ENCODE measurements around the gene KCP. TPM values are rescaled to one million over a fixed set of nuclear protein-coding genes. Genes with fewer than 3 reads are reported as not detected.

KCP gene
- total RNA-seq, 1 experiment from 2014 or later, result 5.3 TPM

DNA sequence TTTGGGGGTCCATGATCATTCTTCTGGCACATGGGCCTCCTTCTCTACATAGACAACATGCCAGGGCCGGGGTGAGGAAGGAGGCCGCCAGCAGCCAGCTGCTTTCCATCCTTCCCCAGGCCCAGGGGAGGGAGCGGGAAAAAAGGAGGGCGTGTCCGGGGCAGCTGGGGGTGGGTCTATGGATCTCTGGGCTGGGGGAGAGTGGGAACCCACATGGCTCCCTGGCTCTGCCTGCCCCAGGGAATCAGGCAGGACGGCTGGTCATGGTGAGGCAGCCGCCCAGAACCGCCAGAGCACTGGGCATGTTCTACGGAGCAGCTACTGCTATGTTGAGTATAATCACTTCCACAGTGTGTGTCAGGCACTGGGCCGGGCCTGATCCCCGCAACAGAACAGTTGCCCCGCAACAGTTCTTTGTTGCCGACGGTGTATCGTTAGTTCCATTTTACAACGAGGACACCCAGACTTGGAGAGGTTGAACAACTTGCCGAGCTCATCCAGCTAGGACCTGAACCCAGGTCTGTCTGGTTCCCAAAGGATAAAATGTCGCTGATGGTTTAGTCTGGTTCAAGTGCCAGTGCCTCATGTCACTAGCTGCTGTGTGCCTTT is 20.8 kb upstream of the KCP start:
- Histone ChIP-seq H2BK15ac (ENCODE audit: low read depth, low read length) (no peak overlapping the region), H3K79me2 (ENCODE audit: insufficient read depth, low read length) (no peaks in the 10 kb centered on the region), H3T11ph (ENCODE audit: low read length) (no peak overlapping the region), H3K18ac (ENCODE audit: insufficient read length, low read depth, low read length) (no peak overlapping the region), H2BK12ac (ENCODE audit: insufficient read length, low read depth, low read length) (no peak overlapping the region), H2AK5ac (ENCODE audit: insufficient read length, low read length) (no peak overlapping the region), H3K23ac (ENCODE audit: insufficient read length, low read depth, low read length) (no peak overlapping the region), H3K4me1 (ENCODE audit: insufficient read depth, low read length) (no peaks in the 10 kb centered on the region), H3K23me2 (ENCODE audit: insufficient read length, low read depth, low read length, poor library complexity, severe bottlenecking) (no peaks in the 10 kb centered on the region), H3K4me2 (ENCODE audit: insufficient read depth, insufficient read length, low read length) (no peak overlapping the region), H3K79me1 (ENCODE audit: insufficient read depth, low read depth, low read length, poor library complexity, severe bottlenecking) (no peaks in the 10 kb centered on the region), H3K4ac (ENCODE audit: low read depth, low read length) (no peak overlapping the region), H4K91ac (ENCODE audit: insufficient read length, low read depth, low read length) (no peak overlapping the region), H2BK5ac (ENCODE audit: insufficient read length, low read length) (no peak overlapping the region), H3K27ac (ENCODE audit: insufficient read length, low read depth, low read length) (no peak overlapping the region), H3K14ac (ENCODE audit: insufficient read depth, low read length) (no peak overlapping the region), H3K9me3 (ENCODE audit: control insufficient read depth, low read depth, low read length) (no peaks in the 10 kb centered on the region), H3K27me3 (ENCODE audit: insufficient read depth, low read length) (no peaks in the 10 kb centered on the region; the same call in 1 of the 2 replicates), H3K56ac (ENCODE audit: insufficient read length, low read depth, low read length) (no peak overlapping the region), H4K5ac (ENCODE audit: insufficient read length, low read depth, low read length) (no peak overlapping the region), H2BK120ac (ENCODE audit: low read depth, low read length, poor library complexity, severe bottlenecking) (no peak overlapping the region), H4K20me1 (ENCODE audit: control insufficient read depth, insufficient read depth, insufficient read length) (no peaks in the 10 kb centered on the region), H3K9ac (ENCODE audit: extremely low read depth, insufficient read length, low read length) (no peak overlapping the region), H2AFZ (ENCODE audit: low read length) (no peak overlapping the region), H2BK20ac (ENCODE audit: low read depth, low read length, poor library complexity, severe bottlenecking) (no peak overlapping the region), H4K8ac (replicated peaks; ENCODE audit: insufficient read length, low read depth, low read length) (no peak overlapping the region)
- TF ChIP-seq, protein P1, sequence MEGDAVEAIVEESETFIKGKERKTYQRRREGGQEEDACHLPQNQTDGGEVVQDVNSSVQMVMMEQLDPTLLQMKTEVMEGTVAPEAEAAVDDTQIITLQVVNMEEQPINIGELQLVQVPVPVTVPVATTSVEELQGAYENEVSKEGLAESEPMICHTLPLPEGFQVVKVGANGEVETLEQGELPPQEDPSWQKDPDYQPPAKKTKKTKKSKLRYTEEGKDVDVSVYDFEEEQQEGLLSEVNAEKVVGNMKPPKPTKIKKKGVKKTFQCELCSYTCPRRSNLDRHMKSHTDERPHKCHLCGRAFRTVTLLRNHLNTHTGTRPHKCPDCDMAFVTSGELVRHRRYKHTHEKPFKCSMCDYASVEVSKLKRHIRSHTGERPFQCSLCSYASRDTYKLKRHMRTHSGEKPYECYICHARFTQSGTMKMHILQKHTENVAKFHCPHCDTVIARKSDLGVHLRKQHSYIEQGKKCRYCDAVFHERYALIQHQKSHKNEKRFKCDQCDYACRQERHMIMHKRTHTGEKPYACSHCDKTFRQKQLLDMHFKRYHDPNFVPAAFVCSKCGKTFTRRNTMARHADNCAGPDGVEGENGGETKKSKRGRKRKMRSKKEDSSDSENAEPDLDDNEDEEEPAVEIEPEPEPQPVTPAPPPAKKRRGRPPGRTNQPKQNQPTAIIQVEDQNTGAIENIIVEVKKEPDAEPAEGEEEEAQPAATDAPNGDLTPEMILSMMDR (conservative IDR thresholded peaks at IDR 0.05), result no peak
- no peak overlapping the region for H3K4me3 Mint-ChIP-seq
- H3K27me3 Mint-ChIP-seq (ENCODE audit: low read depth), result peaks cover 31% of the 10 kb centered on the region
- no CpG with 5 or more reads among the region's 18 CpGs for WGBS (ENCODE audit: extremely low coverage, insufficient read length, low lambda C conversion rate)
- H3K27ac Mint-ChIP-seq, result no peak overlapping the region; a peak in 1 of 7 replicates
- peaks cover 5 to 6% of the 10 kb centered on the region in 2 experiments; a peak in 3 of 5 replicates for H3K9me3 Mint-ChIP-seq
- DNase-seq, result no peak
- peaks cover 2 to 4% of the 10 kb centered on the region in 2 experiments; a peak in 2 of 4 replicates for H3K4me1 Mint-ChIP-seq
- no peaks in the 10 kb centered on the region; a peak in 1 of 7 replicates for H3K36me3 Mint-ChIP-seq (ENCODE audit: insufficient read depth in 1 of 3, low read depth in 3 of 3)
